ENCODE data around the gene SPOCK1. TPM values are rescaled to one million over a fixed set of nuclear protein-coding genes. Genes with fewer than 3 reads are reported as not detected.

Gene SPOCK1
- polyA plus RNA-seq, 2 of the 4 experiments (the other 2 are of a cell fraction) = 28.9 to 40.8 TPM

GRCh38 chr5:137446151-137446550 is 53.0 kb downstream of the SPOCK1 start:
- Histone ChIP-seq H3K4me2 (no peak overlapping the region), H3K27ac (no peak overlapping the region), H3K9me3 (no peaks in the 10 kb centered on the region), H3K4me1 (no peaks in the 10 kb centered on the region), H3K4me3 (no peak overlapping the region)
- ATAC-seq = no peak
- POLR2A ChIA-PET = no interaction called here
- CTCF ChIA-PET = interaction anchor here (1.6 kb wide), 1 partner anchor 53 kb away, joined by 3 read pairs; the partner anchor contains the start of gene SPOCK1
- 2% methylated on average over 1 of the region's 1 CpG for WGBS (ENCODE audit: missing lambda C conversion rate)
- no peak for FAIRE-seq
- no peak for TF ChIP-seq HEYL (CRISPR knock-in tag; IDR thresholded peaks at IDR 0.05)
- TF ChIP-seq HOXB13 (CRISPR knock-in tag; IDR thresholded peaks at IDR 0.05; ENCODE audit: low read depth) = no peak
- no peak for TF ChIP-seq KDM1A (IDR thresholded peaks at IDR 0.05; ENCODE audit: low read depth)
- no peak for TF ChIP-seq JUNB (IDR thresholded peaks at IDR 0.05)
- TF ChIP-seq ESRRA (IDR thresholded peaks at IDR 0.05; ENCODE audit: borderline replicate concordance, low read length) = no peak
- no peak for TF ChIP-seq NPAS2 (CRISPR knock-in tag; IDR thresholded peaks at IDR 0.05; ENCODE audit: borderline replicate concordance)
- no peak for TF ChIP-seq EHF (CRISPR knock-in tag; IDR thresholded peaks at IDR 0.05)
- TF ChIP-seq FOSB (CRISPR knock-in tag; IDR thresholded peaks at IDR 0.05) = no peak
- TF ChIP-seq SMC3 (IDR thresholded peaks at IDR 0.05) = no peak
- no peak for TF ChIP-seq MAFK (IDR thresholded peaks at IDR 0.05; ENCODE audit: partially characterized antibody)
- no peak for TF ChIP-seq ZFP36 (IDR thresholded peaks at IDR 0.05; ENCODE audit: borderline replicate concordance, partially characterized antibody)
- TF ChIP-seq, protein P1, sequence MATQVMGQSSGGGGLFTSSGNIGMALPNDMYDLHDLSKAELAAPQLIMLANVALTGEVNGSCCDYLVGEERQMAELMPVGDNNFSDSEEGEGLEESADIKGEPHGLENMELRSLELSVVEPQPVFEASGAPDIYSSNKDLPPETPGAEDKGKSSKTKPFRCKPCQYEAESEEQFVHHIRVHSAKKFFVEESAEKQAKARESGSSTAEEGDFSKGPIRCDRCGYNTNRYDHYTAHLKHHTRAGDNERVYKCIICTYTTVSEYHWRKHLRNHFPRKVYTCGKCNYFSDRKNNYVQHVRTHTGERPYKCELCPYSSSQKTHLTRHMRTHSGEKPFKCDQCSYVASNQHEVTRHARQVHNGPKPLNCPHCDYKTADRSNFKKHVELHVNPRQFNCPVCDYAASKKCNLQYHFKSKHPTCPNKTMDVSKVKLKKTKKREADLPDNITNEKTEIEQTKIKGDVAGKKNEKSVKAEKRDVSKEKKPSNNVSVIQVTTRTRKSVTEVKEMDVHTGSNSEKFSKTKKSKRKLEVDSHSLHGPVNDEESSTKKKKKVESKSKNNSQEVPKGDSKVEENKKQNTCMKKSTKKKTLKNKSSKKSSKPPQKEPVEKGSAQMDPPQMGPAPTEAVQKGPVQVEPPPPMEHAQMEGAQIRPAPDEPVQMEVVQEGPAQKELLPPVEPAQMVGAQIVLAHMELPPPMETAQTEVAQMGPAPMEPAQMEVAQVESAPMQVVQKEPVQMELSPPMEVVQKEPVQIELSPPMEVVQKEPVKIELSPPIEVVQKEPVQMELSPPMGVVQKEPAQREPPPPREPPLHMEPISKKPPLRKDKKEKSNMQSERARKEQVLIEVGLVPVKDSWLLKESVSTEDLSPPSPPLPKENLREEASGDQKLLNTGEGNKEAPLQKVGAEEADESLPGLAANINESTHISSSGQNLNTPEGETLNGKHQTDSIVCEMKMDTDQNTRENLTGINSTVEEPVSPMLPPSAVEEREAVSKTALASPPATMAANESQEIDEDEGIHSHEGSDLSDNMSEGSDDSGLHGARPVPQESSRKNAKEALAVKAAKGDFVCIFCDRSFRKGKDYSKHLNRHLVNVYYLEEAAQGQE (IDR thresholded peaks at IDR 0.05) = no peak
- no peak for TF ChIP-seq ATOH8 (CRISPR knock-in tag; IDR thresholded peaks at IDR 0.05; ENCODE audit: low read depth)
- TF ChIP-seq NFE2L2 (conservative IDR thresholded peaks at IDR 0.05; ENCODE audit: low read length) = no peak
- no peak for TF ChIP-seq RFX5 (IDR thresholded peaks at IDR 0.05)
- no peak for DNase-seq (ENCODE audit: low read depth in 1 of 2, low spot score in 1 of 2)

DNA sequence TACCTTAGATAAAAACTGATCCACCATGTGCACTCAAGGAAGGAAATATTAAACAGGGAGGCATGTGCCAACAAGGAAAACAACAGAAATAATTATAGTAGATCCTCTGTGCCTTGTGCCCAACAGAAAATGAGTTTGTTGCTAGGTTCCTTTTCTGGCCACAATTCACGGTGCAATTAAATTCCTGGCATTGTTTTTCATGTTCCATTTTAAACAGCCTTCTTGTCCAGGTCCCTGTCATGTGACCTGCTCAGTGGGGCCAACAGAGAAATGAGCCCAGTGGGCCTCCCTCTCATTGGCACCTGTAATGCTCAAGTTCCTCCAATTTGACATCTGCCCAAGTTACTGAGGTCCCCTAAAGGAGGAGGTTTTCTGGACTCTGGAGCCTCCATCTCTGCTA is 56.5 kb downstream of the SPOCK1 start:
- Histone ChIP-seq H3K27ac (no peak overlapping the region), H3K4me2 (no peak overlapping the region), H3K9me3 (no peaks in the 10 kb centered on the region), H3K4me1 (no peaks in the 10 kb centered on the region), H3K4me3 (no peak overlapping the region)
- ATAC-seq (no peak), FAIRE-seq (no peak), DNase-seq (ENCODE audit: low read depth in 1 of 2, low spot score in 1 of 2) (no peak)
- 37% methylated on average over 1 of the region's 1 CpG for WGBS (ENCODE audit: missing lambda C conversion rate)
- ChIA-PET CTCF (interaction anchor here (1.0 to 1.1 kb wide), 2 partner anchors 9 to 11 kb away, joined by 3 to 5 read pairs; no protein-coding TSS in a partner anchor), POLR2A (no interaction called here)
- TF ChIP-seq, protein P2, sequence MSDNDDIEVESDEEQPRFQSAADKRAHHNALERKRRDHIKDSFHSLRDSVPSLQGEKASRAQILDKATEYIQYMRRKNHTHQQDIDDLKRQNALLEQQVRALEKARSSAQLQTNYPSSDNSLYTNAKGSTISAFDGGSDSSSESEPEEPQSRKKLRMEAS (IDR thresholded peaks at IDR 0.05) = no peak
- no peak for TF ChIP-seq PBX3 (IDR thresholded peaks at IDR 0.05)
- TF ChIP-seq ELK1 (IDR thresholded peaks at IDR 0.05; ENCODE audit: low read depth, low read length) = no peak
- TF ChIP-seq TP53 (CRISPR knock-in tag; IDR thresholded peaks at IDR 0.05) = no peak
- no peak for TF ChIP-seq BCL3 (IDR thresholded peaks at IDR 0.05)
- no peak for TF ChIP-seq MAZ (IDR thresholded peaks at IDR 0.05; ENCODE audit: borderline replicate concordance, low read depth, low read length)
- no peak for TF ChIP-seq ZFP36 (IDR thresholded peaks at IDR 0.05; ENCODE audit: borderline replicate concordance, partially characterized antibody)
- TF ChIP-seq CHD4 (IDR thresholded peaks at IDR 0.05; ENCODE audit: borderline replicate concordance) = no peak
- no peak for TF ChIP-seq CEBPB (IDR thresholded peaks at IDR 0.05)
- TF ChIP-seq CHD2 (IDR thresholded peaks at IDR 0.05; ENCODE audit: low read length, partially characterized antibody) = no peak
- no peak for TF ChIP-seq RCOR1 (IDR thresholded peaks at IDR 0.05; ENCODE audit: low read depth, low read length)
- no peak for TF ChIP-seq HMGXB4 (CRISPR knock-in tag; IDR thresholded peaks at IDR 0.05; ENCODE audit: borderline replicate concordance)
- no peak for TF ChIP-seq HEYL (CRISPR knock-in tag; IDR thresholded peaks at IDR 0.05)
- no peak for TF ChIP-seq E2F6 (IDR thresholded peaks at IDR 0.05; ENCODE audit: borderline replicate concordance, low read depth)
- TF ChIP-seq RARB (CRISPR knock-in tag; IDR thresholded peaks at IDR 0.05) = no peak
